ENCODE data around the gene FGF3.

The FGF3 gene

DNA sequence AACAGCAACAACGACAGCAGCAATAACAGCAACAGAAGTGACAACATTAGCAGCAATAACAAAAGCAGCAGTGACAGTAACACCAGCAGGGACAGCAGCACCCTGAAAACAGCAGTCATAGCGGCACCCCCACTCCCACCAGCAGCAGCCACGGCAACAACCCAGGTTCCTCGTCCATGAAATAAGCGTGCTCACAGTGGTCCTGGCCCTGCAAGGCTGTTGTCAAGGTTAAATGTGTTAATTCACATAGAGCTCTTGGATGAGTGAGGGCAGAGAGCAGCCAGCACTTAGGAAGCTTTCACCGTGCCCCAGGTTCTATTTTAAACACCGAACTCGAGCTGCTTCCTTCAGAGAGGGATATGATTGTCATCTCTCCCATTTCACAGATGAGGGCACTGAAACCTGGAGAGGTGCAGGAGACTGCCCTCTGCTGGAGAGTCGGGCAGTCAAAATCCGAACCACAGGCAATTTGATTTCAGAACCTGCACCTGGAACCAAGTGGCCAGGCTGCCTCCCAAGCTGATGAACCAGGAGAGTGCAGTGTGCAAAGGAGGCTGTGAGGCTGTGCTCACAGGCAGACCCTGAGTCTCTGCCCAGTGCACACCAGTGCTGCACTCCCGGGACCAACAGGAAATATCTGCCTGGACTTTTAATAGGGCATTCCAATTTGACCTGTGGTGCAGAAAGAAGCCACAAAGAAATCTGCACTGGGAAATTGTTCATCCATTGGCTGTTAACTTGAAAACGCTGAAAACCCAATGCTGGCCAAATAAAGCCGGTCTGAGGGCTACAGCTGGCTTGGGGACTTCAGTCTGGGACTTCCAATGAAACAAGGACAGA is 22.9 kb upstream of the FGF3 start:
- TF ChIP-seq FOXP2 (optimal IDR thresholded peaks at IDR 0.05; ENCODE audit: borderline replicate concordance, extremely low read depth, extremely low read length, insufficient read depth) (no peak), POLR2AphosphoS5 (IDR thresholded peaks at IDR 0.05; ENCODE audit: low read depth, low read length) (no peak), REST (IDR thresholded peaks at IDR 0.05; ENCODE audit: insufficient read depth in 1 of 2, low read depth in 2 of 2, low read length in 2 of 2) (no peak), TAF1 (IDR thresholded peaks at IDR 0.05; ENCODE audit: borderline replicate concordance, insufficient read depth, low read length) (no peak), SIN3A (IDR thresholded peaks at IDR 0.05; ENCODE audit: borderline replicate concordance, insufficient read depth, low read length) (no peak)

- no peak for TF ChIP-seq REST (IDR thresholded peaks at IDR 0.05; ENCODE audit: insufficient read depth in 1 of 2, low read depth in 2 of 2, low read length in 2 of 2)
Observed at GRCh38 chr11:69841170-69841858, 22.1 kb upstream of the FGF3 start.

DNA sequence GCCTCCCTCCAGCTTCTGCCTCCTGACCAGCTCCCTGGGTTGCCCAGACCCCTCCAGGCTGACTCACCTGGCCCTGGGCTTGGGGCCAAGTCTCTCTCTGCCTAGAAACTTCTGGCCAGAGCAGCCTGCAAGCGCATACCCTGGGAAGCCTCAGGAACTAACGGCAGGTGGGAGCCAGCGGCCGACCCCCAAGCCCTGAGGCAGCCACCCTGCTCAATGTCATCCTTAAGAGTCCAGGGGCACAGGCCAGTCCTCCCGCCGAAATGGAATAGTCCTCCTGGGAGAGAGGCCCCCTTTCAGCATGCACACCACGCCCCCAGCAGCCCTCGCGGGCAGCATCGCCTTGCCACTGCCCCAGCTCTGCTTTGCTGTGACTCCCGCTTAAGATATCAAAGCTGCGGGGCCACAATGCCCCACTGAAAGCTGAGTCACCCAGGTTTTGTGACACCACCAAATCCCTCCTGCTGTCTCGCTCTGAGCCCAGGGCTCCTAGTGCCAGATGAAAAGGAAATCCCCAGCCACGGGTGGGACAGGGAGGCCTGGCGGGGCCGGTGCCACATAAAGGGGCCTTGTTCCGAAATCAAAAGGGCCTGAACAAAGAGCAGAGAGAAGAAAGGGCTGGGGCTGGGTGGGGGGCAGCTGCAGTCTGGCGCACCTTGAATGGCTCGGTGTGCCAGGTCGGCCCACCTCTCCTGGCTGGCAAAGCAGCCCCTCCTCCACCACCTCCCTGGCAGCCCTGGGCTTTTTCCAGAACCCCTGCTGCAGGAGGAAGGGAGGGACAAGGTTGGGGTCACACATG is 21.4 kb upstream of the FGF3 start:
- TF ChIP-seq POLR2AphosphoS5 (IDR thresholded peaks at IDR 0.05; ENCODE audit: low read depth, low read length) (no peak), FOXP2 (optimal IDR thresholded peaks at IDR 0.05; ENCODE audit: borderline replicate concordance, extremely low read depth, extremely low read length, insufficient read depth) (no peak), REST (IDR thresholded peaks at IDR 0.05; ENCODE audit: insufficient read depth in 1 of 2, low read depth in 2 of 2, low read length in 2 of 2) (no peak), SIN3A (IDR thresholded peaks at IDR 0.05; ENCODE audit: borderline replicate concordance, insufficient read depth, low read length) (no peak), TAF1 (IDR thresholded peaks at IDR 0.05; ENCODE audit: borderline replicate concordance, insufficient read depth, low read length) (no peak)

- TF ChIP-seq SIN3A (IDR thresholded peaks at IDR 0.05; ENCODE audit: borderline replicate concordance, insufficient read depth, low read length) (no peak), TAF1 (IDR thresholded peaks at IDR 0.05; ENCODE audit: borderline replicate concordance, insufficient read depth, low read length) (no peak), REST (IDR thresholded peaks at IDR 0.05; ENCODE audit: insufficient read depth in 1 of 2, low read depth in 2 of 2, low read length in 2 of 2) (no peak), POLR2AphosphoS5 (IDR thresholded peaks at IDR 0.05; ENCODE audit: low read depth, low read length) (no peak), FOXP2 (optimal IDR thresholded peaks at IDR 0.05; ENCODE audit: borderline replicate concordance, extremely low read depth, extremely low read length, insufficient read depth) (no peak)
Observed at GRCh38 chr11:69839516-69839915, 20.3 kb upstream of the FGF3 start.

Data from PFSK-1 (cell line).